Bladder microvascular endothelial cell (primary cell): ENCODE measurements around the gene A1BG. TPM values are rescaled to one million over a fixed set of nuclear protein-coding genes. Genes with fewer than 3 reads are reported as not detected.

Experiments
- total RNA-seq: library from RNA; depleted of rRNA; stranded (reverse); fragments of >200 nt; gene quantifications from 2 replicates; pipeline ENCODE4 v1.2.3, GENCODE V29; 2014

Gene A1BG, protein sequence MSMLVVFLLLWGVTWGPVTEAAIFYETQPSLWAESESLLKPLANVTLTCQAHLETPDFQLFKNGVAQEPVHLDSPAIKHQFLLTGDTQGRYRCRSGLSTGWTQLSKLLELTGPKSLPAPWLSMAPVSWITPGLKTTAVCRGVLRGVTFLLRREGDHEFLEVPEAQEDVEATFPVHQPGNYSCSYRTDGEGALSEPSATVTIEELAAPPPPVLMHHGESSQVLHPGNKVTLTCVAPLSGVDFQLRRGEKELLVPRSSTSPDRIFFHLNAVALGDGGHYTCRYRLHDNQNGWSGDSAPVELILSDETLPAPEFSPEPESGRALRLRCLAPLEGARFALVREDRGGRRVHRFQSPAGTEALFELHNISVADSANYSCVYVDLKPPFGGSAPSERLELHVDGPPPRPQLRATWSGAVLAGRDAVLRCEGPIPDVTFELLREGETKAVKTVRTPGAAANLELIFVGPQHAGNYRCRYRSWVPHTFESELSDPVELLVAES
- 2.5 and 2.9 TPM in 2 replicates for total RNA-seq

DNA sequence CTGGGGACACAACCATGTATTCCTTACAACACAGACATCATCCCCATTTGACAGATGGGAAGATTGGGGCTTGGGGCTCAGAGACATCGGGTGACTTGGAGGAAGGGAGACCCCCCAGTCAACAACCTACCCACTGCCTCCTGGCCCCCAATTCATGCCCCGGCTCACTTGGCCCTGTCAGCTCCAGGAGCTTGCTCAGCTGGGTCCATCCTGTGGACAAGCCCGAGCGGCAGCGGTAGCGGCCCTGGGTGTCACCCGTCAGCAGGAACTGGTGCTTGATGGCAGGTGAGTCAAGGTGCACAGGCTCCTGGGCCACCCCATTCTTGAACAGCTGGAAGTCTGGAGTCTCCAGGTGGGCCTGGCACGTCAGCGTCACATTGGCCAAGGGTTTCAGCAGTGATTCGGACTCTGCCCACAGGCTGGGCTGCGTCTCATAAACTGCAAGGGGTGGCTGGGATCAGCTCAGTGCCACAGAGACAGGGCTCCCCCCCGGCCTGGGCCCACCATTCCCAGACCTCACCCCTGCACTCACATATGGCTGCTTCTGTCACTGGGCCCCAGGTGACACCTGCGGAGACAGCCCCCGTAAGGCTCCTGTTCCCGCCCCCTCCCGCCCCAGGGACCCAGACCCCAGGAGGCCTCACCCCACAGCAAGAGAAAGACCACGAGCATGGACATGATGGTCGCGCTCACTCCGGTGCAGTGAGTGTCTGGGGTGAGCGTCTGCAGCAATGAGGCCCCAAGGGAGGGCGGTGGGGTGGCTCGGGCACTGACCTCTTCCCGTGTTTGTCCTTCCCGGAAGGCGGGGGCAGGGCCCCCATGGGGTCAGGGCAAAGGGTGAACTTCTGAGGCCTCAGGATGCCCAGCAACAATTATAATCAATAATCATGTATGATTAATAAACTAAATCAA is at the start of gene A1BG:
A1BG (minus strand) TSS at position 733 of the 912 bp plus-strand sequence; CDS start at position 678, 55 bp downstream.

DNA sequence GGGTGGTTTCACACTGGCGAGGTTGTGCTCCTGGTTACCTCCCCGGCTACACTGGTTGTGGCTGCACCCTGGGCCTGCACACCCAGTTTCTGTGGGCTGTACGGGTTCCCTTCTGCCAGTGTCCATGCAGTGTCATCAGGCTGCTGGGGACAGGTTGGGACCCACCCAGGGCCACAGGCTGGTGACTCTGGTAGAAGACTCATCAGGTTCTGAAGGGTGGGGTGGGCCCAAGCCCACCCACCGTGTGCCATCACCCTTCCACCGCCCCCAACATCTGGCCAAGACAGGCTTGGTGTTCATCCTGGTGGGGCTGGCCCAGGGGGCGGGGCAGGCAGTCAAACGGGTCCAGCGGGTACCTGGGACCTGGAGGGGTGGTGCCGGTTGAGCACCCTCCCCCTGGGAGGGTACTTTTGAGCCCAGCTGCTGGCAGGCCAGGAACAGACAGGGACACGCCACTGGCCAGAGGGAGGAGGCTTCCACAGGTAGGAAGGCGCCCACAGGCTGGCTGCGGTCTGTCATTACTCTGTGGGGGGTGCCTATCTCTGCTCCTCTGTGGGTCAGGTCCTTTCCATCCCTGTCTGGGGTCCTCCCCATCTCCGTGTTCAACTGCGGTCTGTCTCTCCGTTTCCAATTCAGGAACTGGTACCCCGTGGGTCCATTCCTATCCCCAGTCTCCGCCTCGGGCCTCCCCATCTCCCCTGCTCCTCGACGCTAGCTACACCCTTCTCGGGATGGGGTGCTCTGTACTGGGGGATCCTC is 42.1 kb upstream of the A1BG start, which contains the start of gene RNF225:
RNF225 (plus strand) TSS at position 437 of the 759 bp plus-strand sequence. CDS start 434 bp downstream, outside the sequence.

DNA sequence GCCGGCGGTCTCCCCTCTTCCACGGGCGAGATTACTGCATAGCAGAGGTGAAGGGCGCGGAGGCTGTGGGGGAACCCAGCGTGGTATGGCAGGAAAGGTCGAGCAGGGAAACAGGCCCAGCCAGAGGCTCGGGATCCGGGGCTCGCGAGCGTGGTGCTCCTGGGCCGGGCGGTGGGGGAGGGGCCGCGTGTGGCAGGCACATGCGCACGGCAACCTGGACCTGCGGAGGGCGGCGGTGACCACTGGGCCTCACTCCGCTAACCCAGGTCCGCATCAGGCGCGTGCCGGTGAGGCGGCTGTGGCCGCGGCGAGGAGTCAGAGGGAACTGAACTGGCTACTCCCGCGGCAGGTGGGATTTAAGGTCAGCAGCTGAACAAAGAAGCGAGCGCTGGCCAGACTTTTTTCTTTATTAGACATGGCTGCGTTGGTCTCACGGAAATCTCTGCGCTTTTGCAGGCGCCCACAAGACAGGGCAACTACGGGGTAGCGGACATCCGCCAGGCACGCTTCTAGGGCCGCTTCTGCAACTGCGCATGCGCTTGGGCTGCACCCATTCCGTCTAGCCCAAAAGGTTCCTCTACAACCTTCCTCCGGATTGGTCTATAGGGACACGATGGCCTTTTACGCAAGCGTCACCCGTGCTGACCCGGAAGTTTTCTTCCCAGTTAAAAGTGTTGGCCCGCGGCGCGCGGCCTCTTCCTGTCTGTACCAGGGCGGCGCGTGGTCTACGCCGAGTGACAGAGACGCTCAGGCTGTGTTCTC is 33.5 kb upstream of the A1BG start, which contains the start of gene RPS5:
RPS5 (plus strand) TSS at position 694 of the 762 bp plus-strand sequence. CDS start 869 bp downstream, outside the sequence.

DNA sequence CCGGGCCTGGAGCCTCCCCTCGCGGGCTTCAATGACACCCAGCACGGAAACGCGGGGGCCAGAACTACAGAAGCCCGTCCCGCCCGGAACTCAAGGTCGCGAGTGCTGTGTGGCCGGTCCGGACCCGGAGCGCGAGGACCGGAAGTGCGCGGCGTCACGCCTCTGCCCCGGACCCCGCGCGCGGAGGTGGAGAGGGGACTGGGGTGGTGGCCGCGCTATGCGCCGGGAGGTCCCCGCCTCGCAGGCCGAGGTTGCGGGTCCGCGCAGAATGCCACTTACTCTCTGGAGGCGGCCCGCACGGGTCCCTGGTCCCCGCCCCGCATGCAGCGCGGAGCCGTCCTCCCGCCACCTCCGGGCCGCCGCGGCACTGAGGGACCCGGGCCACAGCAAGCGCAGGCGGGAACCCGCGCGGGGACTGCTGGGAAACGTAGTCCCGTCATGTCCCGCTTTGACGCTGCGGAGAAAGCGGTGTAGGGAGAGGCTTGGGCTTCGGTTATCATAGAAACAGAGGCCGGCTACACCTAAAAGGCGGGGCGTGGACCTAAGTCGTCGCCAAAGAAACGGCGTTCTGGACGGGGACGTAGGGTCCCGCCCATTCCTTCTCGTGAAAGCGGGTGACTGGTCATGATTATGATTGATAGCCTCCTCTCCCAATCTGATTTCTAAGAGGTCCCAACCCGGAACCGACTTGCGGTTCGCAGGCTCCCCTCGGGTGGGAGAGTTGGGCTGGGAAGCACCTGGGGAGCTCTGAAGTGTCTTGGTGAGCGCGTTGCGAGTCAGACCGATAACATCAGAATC is 27.6 kb upstream of the A1BG start, which contains the start of gene ZNF837:
ZNF837 (minus strand) TSS at position 369 of the 798 bp plus-strand sequence. CDS start 11,698 bp downstream, outside the sequence.

DNA sequence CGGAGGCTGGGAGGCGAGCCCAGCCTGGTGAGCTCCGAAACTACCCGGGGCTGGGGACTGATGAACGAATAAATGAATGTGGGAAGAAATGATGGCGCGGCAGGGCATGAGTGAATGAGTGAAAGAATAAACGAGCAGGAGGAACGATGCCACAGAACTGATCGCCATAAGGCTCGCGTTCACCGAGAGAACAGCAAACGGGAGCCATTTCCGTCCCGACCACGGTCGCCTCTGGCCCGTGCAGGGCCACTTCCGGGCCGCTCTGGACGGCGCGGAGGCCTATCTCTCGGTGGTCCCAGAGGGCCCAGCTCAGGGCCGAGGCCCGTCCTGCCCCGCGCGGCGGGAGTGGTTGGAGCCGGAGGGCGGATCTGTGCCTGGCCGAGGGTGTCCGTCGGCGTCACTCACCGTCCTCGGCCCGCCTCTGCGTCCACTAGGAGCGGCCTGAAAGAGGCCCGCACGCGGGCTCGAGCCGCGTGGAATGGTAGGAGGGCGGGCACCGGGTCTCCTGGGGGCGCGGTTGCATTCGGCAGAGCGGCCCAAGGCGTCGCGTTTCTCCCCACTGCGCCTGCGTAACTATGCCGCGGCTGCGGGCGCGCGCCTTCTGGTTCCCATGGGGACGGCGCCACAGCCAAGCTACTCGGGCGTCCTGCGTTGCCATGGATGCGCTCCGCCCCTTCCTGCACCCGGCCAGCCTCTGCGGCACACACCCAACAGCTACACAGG is 9.1 kb upstream of the A1BG start, which contains the start of gene ZNF497:
ZNF497 (minus strand) TSS at position 480 of the 723 bp plus-strand sequence. CDS start 5,116 bp downstream, outside the sequence.

DNA sequence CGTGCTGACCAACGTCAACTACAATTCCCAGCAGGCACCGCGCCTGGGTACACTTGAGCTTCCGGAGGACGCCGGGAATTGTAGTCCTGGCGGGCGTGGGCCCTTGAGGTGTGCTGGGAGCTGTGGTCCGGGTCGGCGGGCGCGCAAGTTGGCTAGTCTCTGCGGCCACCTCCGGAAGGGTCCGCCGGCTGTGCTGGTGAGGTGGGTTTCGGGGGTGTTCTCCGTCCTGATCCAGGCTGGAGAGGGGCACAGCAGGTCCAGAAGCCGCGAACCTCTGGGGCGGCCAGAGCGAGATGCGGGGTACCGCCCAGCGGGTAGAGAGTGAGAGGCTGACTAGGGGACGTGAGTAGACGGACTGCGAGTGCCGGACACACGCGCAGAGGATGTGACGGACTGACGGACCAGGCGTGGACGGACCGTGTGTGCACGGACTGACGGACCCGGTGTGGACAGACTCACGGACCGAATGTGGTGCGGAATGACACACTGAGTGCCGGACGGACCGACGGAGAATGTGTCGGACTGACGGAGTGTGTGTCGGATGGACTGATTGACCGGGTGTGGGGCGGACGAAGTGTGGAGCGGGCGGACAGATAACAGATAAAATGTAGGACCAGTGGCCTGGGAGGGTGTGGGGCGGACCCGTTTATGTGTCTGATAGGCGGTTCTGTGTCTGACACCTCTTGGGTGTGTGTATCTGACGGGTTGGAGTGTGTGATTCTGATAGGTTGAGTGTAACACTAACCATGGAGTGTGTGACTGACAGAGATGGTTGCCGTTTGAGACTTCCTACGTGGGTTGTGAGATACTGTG is 26.2 kb downstream of the A1BG start, which contains the start of gene ZSCAN22:
ZSCAN22 (plus strand) TSS at position 81 of the 813 bp plus-strand sequence. CDS start 7,809 bp downstream, outside the sequence.

DNA sequence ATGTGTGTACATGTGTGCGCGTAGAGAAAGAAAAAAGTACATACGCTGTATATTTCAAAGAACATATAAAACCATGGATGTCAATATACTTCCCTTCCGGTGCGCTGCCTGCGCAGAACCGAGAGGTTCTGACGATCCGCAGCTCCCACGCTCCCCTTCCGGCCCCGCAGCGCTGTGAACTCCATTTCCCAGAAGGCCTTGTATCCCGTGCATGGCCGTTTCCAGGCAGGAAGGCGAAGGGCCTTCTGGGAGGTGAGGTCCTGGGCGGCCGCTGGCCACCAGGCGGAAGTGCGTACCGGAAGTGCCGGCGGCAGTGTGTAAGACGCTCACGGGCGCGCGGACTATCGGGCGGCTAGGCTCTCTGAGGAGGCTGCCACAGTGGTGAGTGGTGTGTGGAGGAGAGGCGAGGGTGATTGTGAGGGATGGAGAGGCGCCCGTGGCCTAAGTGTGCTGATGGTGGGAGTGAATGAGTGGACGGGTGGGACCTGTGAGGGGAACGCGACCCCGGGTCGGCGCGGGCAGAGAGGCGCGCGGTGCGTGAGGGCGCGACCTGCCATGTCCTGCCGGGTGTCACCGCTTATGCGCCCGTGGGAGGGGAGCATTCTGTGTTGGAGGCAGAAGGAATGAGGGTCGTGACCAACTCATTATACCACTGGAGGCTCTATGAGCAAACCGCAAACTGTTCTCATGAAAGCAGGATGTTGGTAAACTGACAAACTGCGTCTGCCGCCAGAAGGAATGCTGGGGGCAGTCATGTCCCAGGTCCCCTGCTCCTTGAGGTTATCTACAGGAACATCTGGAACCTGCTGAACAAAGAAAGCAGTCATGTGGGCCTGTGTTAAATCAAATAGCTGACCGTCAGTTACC is 48.0 kb downstream of the A1BG start, which contains the start of gene ERVK3-1:
ERVK3-1 (plus strand) TSS at position 313 of the 867 bp plus-strand sequence. CDS start 6,792 bp downstream, outside the sequence.

Other genes with a start within 250 kb of the A1BG start
- gene ZNF329, start 202.7 kb downstream of the A1BG start, total RNA-seq: 6.5 and 11.3 TPM in 2 replicates
- 14.7 and 21.0 TPM in 2 replicates for gene ZNF274, start 170.4 kb downstream of the A1BG start, total RNA-seq
- 36.3 and 58.2 TPM in 2 replicates for gene ZNF544, start 124.6 kb downstream of the A1BG start, total RNA-seq
- 2.6 and 5.2 TPM in 2 replicates for gene ZNF8, start 74.5 kb downstream of the A1BG start, total RNA-seq
- gene ERVK3-1, start 48.1 kb downstream of the A1BG start, total RNA-seq: 17.0 and 32.5 TPM in 2 replicates
- 1.3 and 3.3 TPM in 2 replicates for gene ZSCAN22, start 26.5 kb downstream of the A1BG start, total RNA-seq
- 0.81 and 1.6 TPM in 2 replicates for gene ZNF497, start 9.3 kb upstream of the A1BG start, total RNA-seq
- 1.2 and 1.9 TPM in 2 replicates for gene ZNF837, start 27.5 kb upstream of the A1BG start, total RNA-seq
- 1,823 and 2,576 TPM in 2 replicates for gene RPS5, start 33.8 kb upstream of the A1BG start, total RNA-seq
- gene RNF225, start 42.2 kb upstream of the A1BG start, total RNA-seq: not detected in 2 replicates
- gene ZNF584, start 55.2 kb upstream of the A1BG start, total RNA-seq: 7.6 and 11.8 TPM in 2 replicates
- 3.7 and 6.3 TPM in 2 replicates for gene ZNF132, start 86.7 kb upstream of the A1BG start, total RNA-seq
- gene ZNF324B, start 98.1 kb upstream of the A1BG start, total RNA-seq: 5.2 and 10.5 TPM in 2 replicates
- gene ZNF324, start 113.6 kb upstream of the A1BG start, total RNA-seq: 7.6 and 11.2 TPM in 2 replicates
- gene ZNF446, start 122.9 kb upstream of the A1BG start, total RNA-seq: 3.5 and 3.9 TPM in 2 replicates
- 5.9 and 11.2 TPM in 2 replicates for gene SLC27A5, start 158.5 kb upstream of the A1BG start, total RNA-seq
- 4.4 and 6.9 TPM in 2 replicates for gene ZBTB45, start 166.3 kb upstream of the A1BG start, total RNA-seq
- 287 and 532 TPM in 2 replicates for gene TRIM28, start 190.6 kb upstream of the A1BG start, total RNA-seq
- 102 and 110 TPM in 2 replicates for gene CHMP2A, start 201.6 kb upstream of the A1BG start, total RNA-seq
- 61.0 and 79.7 TPM in 2 replicates for gene UBE2M, start 205.1 kb upstream of the A1BG start, total RNA-seq
- gene MZF1, start 219.8 kb upstream of the A1BG start, total RNA-seq: 5.8 and 11.1 TPM in 2 replicates